ENCODE measurements around the gene SETBP1.

Gene SETBP1

GRCh38 chr18:45116116-45116515 lies 435.4 kb downstream of the SETBP1 start:
- Histone ChIP-seq H3K27me3 (no peaks in the 10 kb centered on the region), H4K20me1 (no peaks in the 10 kb centered on the region), H3K4me1 (no peaks in the 10 kb centered on the region), H3K36me3 (no peaks in the 10 kb centered on the region), H3K9me3 (no peaks in the 10 kb centered on the region), H3K27ac (no peak overlapping the region), H3K4me3 (no peak overlapping the region), H3K9ac (no peak overlapping the region), H3K4me2 (no peak overlapping the region)
- TF ChIP-seq Cebpa-rat (IDR thresholded peaks at IDR 0.05): no peak
